Heart left ventricle (tissue), 16 donors: ENCODE measurements around the gene NBAS. TPM values are rescaled to one million over a fixed set of nuclear protein-coding genes. Genes with fewer than 3 reads are reported as not detected.

Experiments
- ATAC-seq, 4 donors: fragments of 200-7000 bp; cut with Tn5 transposase; one replicate each; pipeline ENCODE4 v1.9.1; 2020 to 2022; ENCODE audit warnings: moderate library complexity in 4 of 4, mild to moderate bottlenecking in 3 of 4, moderate number of reproducible peaks in 1 of 4
- DNase-seq, 5 donors: peaks; one replicate each; pipeline ENCODE4 v3.0.0-alpha.2; 2020
- H3K27ac ChIP-seq, 12 donors: fragments of 200-600 bp; sonication (generic) in 4 of 12; one replicate each; pipeline versions ENCODE4 v1.5.0 to v1.8.0; 2016 to 2022; ENCODE audit warnings: mild to moderate bottlenecking in 2 of 12
- H3K27me3 ChIP-seq, 9 donors: fragments of 200-600 bp; sonication (generic) in 2 of 9; one replicate each; pipeline versions ENCODE4 v1.5.1 to v1.8.0; 2016 to 2022; ENCODE audit warnings: mild to moderate bottlenecking in 3 of 9
- H3K36me3 ChIP-seq, 9 donors: fragments of 200-600 bp; sonication (generic) in 2 of 9; one replicate each; pipeline versions ENCODE4 v1.5.0 to v1.8.0; 2018 to 2022; ENCODE audit warnings: mild to moderate bottlenecking in 2 of 9
- H3K4me1 ChIP-seq, 12 donors: fragments of 200-600 bp; sonication (generic) in 4 of 12; one replicate each; pipeline versions ENCODE4 v1.5.0 to v1.8.0; 2016 to 2022; ENCODE audit warnings: mild to moderate bottlenecking in 3 of 12
- H3K4me3 ChIP-seq, 12 donors: fragments of 200-600 bp; sonication (generic) in 4 of 12; one replicate each; pipeline versions ENCODE4 v1.5.0 to v1.8.0; 2017 to 2022; ENCODE audit warnings: mild to moderate bottlenecking in 9 of 12, moderate library complexity in 4 of 12
- H3K9me3 ChIP-seq, 12 donors: fragments of 200-600 bp; sonication (generic) in 4 of 12; one replicate each; pipeline versions ENCODE4 v1.5.0 to v1.8.0; 2016 to 2022; ENCODE audit warnings: mild to moderate bottlenecking in 1 of 12
- POLR2A ChIP-seq, 2 donors: fragments of 450-650 bp; IDR thresholded peaks; one replicate each; pipeline ENCODE4 v1.6.1; 2017; ENCODE audit warnings: antibody characterized with exemption in 2 of 2, mild to moderate bottlenecking in 2 of 2, moderate library complexity in 2 of 2
- WGBS, 4 donors: extraction: QIAGEN DNeasy Blood & Tissue Kit in 2 of 4; methylation state at CpG; one replicate each; pipeline versions ENCODE4 v1.1.5 to v1.1.7; 2013 to 2018; 5-methylcytosine and 5-hydroxymethylcytosine counted together
- intact Hi-C, 10 donors: fragments of 100-400 bp; cut with DNase I; formaldehyde crosslinking; loops; one replicate each; pipeline versions ENCODE4 v1.11.1 to v1.14.2; 2022
- polyA plus RNA-seq, 2 donors: library from polyadenylated mRNA; stranded (reverse); fragments of 200-250 nt; gene quantifications; one replicate each; pipeline ENCODE4 v1.2.3, GENCODE V29; 2013
- total RNA-seq, 9 donors: library from RNA; depleted of rRNA in 2 of 9; stranded (reverse); fragments of >200 nt in 2 of 9; fragmentation: NEBNext Ultra II Directional in 3 of 9; extraction: Animal tissue kit (Norgen Biotek cat#: 25700) in 3 of 9; gene quantifications; one replicate each; pipeline versions ENCODE4 v1.1.0 to v1.2.4, GENCODE V29; 2016 to 2023
- TF ChIP-seq, protein P1 (sequence below), 12 donors: fragments of 200-600 bp; sonication (generic) in 4 of 12; IDR thresholded peaks; one replicate each; pipeline versions ENCODE4 v1.5.0 to v1.8.0; 2018 to 2022; ENCODE audit warnings: antibody characterized with exemption in 12 of 12, mild to moderate bottlenecking in 5 of 12
- donor health status: ischemic (EF 13 %, LVEDD 7.1; RV severe dilation, severe dysfunction).
- donor health status: healthy with polysubstance abuse.
- donor health status: DM: no; HTN: yes; CAD: no.
- donor health status: DM: no; HTN: no; CAD: no.
- donor health status: ischemic (EF 25% LVEDD 6.9; RV normal size, moderate dysfunction).
- donor health status: ischemic (EF 25% LVEDD 5.7; RV mildly dilated, moderate dysfunction).
- donor health status: healthy.
- donor health status: DM: yes; HTN: yes; CAD: no.
- donor health status: ischemic (EF 35%, LVEDD 5.7; RV mildly dilated, moderate dysfunction).
- donor health status: nonischemic (EF 11% LVEDD 7.7; RV severe dilation, severe dysfunction).
- donor health status: DM: yes; HTN: yes; CAD: no.
- donor health status: PGD.
- donor health status: ischemic (EF 29% LVEDD 5.4; RV normal size, mild dysfunction).
- donor health status: nonischemic (EF 23%, LVEDD 6.1; RV moderate dilation, normal function).

The NBAS gene
- total and polyA plus RNA-seq, 11 donors: 23.1 to 63.0 (median 50.5) TPM

- Histone ChIP-seq H3K9me3 (no peaks in the 10 kb centered on the region), H3K27me3 (no peaks in the 10 kb centered on the region), H3K27ac (no peak overlapping the region), H3K36me3 (no peaks in the 10 kb centered on the region), H3K4me3 (no peak overlapping the region), H3K4me1 (no peaks in the 10 kb centered on the region)
- no peak for ATAC-seq
- TF ChIP-seq POLR2A (IDR thresholded peaks at IDR 0.05): no peak
- intact Hi-C loops: loop anchor here in 1 of 10 donors (10.0 kb wide), 1 partner anchor 523 kb away; the partner anchor contains the start of gene LRATD1
- no peak for DNase-seq
- WGBS, 4 donors: 60 to 66% (median 64%) methylated on average over 4 of the region's 4 CpGs
Observed at GRCh38 chr2:15158100-15158499, 403.0 kb downstream of the NBAS start.

- WGBS, 4 donors: 83 to 86% (median 85%) methylated on average over 7 of the region's 7 CpGs
- TF ChIP-seq, protein P1, sequence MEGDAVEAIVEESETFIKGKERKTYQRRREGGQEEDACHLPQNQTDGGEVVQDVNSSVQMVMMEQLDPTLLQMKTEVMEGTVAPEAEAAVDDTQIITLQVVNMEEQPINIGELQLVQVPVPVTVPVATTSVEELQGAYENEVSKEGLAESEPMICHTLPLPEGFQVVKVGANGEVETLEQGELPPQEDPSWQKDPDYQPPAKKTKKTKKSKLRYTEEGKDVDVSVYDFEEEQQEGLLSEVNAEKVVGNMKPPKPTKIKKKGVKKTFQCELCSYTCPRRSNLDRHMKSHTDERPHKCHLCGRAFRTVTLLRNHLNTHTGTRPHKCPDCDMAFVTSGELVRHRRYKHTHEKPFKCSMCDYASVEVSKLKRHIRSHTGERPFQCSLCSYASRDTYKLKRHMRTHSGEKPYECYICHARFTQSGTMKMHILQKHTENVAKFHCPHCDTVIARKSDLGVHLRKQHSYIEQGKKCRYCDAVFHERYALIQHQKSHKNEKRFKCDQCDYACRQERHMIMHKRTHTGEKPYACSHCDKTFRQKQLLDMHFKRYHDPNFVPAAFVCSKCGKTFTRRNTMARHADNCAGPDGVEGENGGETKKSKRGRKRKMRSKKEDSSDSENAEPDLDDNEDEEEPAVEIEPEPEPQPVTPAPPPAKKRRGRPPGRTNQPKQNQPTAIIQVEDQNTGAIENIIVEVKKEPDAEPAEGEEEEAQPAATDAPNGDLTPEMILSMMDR (IDR thresholded peaks at IDR 0.05): no peak
- no peak for TF ChIP-seq POLR2A (IDR thresholded peaks at IDR 0.05)
- no peaks in the 10 kb centered on the region for H3K36me3 ChIP-seq
- H3K4me1 ChIP-seq: no peaks in the 10 kb centered on the region
- H3K9me3 ChIP-seq: no peaks in the 10 kb centered on the region
- no peaks in the 10 kb centered on the region for H3K27me3 ChIP-seq
- no peak for DNase-seq
- no peak overlapping the region for H3K27ac ChIP-seq
- H3K4me3 ChIP-seq: no peak overlapping the region
- intact Hi-C loops: loop anchor here in 1 of 10 donors (10.0 kb wide), 1 partner anchor 521 kb away; the partner anchor contains the start of gene LRATD1
- no peak for ATAC-seq
Observed at GRCh38 chr2:15155959-15156574, 405.1 kb downstream of the NBAS start.

DNA sequence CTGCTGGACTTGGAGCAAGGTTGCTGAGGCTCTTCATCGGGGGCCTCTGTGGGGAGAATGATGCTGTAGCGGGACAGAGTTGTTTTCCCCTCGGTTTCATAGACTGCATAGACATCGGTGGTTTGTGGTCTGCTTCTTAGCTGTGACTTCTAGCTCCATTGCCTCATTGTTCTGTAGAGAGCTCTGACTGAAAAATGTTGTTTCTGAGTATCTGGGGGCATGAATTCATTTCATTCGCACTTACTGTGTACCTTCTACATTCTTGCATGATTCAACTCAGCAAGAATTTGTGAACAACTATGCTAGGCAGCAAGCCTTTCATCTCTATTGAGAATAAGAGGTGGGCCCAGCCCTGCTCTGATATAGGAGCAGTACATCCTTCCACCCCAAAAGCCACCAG is 406.8 kb downstream of the NBAS start:
- Histone ChIP-seq H3K4me1 (no peaks in the 10 kb centered on the region), H3K27ac (no peak overlapping the region), H3K36me3 (no peaks in the 10 kb centered on the region), H3K4me3 (no peak overlapping the region), H3K27me3 (no peaks in the 10 kb centered on the region), H3K9me3 (no peaks in the 10 kb centered on the region)
- ATAC-seq (no peak), DNase-seq (no peak)
- WGBS, 4 donors: 78 to 87% (median 83%) methylated on average over 5 of the region's 5 CpGs
- intact Hi-C loops: loop anchor here in 1 of 10 donors (10.0 kb wide), 1 partner anchor 519 kb away; the partner anchor contains the start of gene LRATD1
- no peak for TF ChIP-seq POLR2A (IDR thresholded peaks at IDR 0.05)
- TF ChIP-seq, protein P1 (IDR thresholded peaks at IDR 0.05): no peak

- TF ChIP-seq, protein P1 (IDR thresholded peaks at IDR 0.05): no peak
- ATAC-seq (no peak), DNase-seq (no peak)
- Histone ChIP-seq H3K27me3 (no peaks in the 10 kb centered on the region), H3K9me3 (no peaks in the 10 kb centered on the region), H3K36me3 (no peaks in the 10 kb centered on the region), H3K4me1 (no peaks in the 10 kb centered on the region), H3K4me3 (no peak overlapping the region), H3K27ac (no peak overlapping the region)
- 68 to 76% (median 73%) methylated on average over 3 of the region's 3 CpGs for WGBS, 4 donors
- intact Hi-C loops: loop anchor here in 1 of 10 donors (10.0 kb wide), 1 partner anchor 518 kb away; the partner anchor contains the start of gene LRATD1
Observed at GRCh38 chr2:15152382-15152781, 408.8 kb downstream of the NBAS start.

- Histone ChIP-seq H3K9me3 (no peaks in the 10 kb centered on the region), H3K36me3 (no peaks in the 10 kb centered on the region), H3K27me3 (no peaks in the 10 kb centered on the region), H3K27ac (no peak overlapping the region), H3K4me3 (no peak overlapping the region), H3K4me1 (no peaks in the 10 kb centered on the region)
- TF ChIP-seq, protein P1 (IDR thresholded peaks at IDR 0.05): no peak
- no peak for TF ChIP-seq POLR2A (IDR thresholded peaks at IDR 0.05)
- ATAC-seq (no peak), DNase-seq (no peak)
- 68 to 78% (median 72%) methylated on average over 2 of the region's 2 CpGs for WGBS, 4 donors
- intact Hi-C loops: no loop called here
Observed at GRCh38 chr2:15149063-15149462, 412.1 kb downstream of the NBAS start.
